Left colon (tissue), 2 donors: ENCODE measurements around the gene TRIM67. TPM values are rescaled to one million over a fixed set of nuclear protein-coding genes. Genes with fewer than 3 reads are reported as not detected.

Experiments
- ATAC-seq: fragments of 200-7000 bp; cut with Tn5 transposase; one replicate; pipeline ENCODE4 v1.9.1; 2020; ENCODE audit warnings: mild to moderate bottlenecking, moderate library complexity
- DNase-seq, 2 donors: peaks; one replicate each; pipeline ENCODE4 v3.0.0-alpha.2; 2020
- intact Hi-C, 2 donors: fragments of 100-400 bp; cut with DNase I in 1 of 2; cut with micrococcal nuclease in 1 of 2; formaldehyde crosslinking; loops; one replicate each; pipeline versions ENCODE4 v1.11.2 to v1.14.0; 2022; cut with DNase I, micrococcal nuclease
- total RNA-seq, 2 donors: library from RNA; stranded (reverse); fragmentation: NEBNext Ultra II Directional; extraction: Animal tissue kit (Norgen Biotek cat#: 25700); gene quantifications; one replicate each; pipeline ENCODE4 v1.2.1, GENCODE V29; 2021
- donor health status: DM: no; HTN: no; CAD: no.
- donor health status: DM: yes; HTN: yes; CAD: no.

Gene TRIM67
- total RNA-seq, 2 donors from 2014 or later, result 0.03 TPM; not detected in 1

DNA sequence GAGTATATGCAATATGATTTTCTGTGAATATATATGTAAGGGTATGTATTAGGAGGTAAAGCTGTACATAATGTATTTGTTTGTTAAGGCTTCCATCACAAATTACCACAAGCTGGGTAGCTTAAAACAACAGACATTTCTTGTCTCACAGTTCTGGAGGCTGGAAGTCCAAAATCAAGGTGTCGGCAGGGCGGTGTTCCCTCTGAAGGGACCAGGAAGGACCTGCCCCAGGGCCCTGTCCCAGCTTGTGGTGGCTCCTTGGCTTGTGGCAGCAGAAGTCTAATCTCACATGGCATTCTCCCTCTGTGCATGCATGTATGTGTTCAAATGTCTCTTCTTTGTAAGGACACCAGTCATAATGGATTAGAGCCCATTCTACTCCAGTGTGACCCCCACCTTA lies 17.1 kb downstream of the TRIM67 start:
- no peak for ATAC-seq
- intact Hi-C loops, result no loop called here
- DNase-seq, result no peak

DNA sequence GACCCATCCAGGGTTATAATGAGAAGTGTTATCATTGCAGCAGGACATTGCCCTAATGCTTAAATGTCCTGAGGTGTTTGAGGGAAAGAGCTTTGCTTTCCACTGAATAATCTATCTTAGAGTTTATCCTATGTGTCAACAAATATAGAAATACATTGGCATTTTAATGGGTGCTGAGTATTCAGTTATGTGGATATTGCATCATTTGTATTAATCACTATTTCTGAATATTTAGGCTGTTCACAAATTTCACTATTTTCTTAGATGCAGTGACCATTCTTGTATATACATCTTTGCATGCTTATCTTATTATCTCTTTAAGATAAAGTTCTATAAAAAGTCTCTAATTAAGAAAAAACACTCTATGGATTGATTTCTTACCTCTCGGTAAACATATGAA lies 18.2 kb downstream of the TRIM67 start:
- no peak for ATAC-seq
- no peak for DNase-seq
- intact Hi-C loops, result no loop called here

DNA sequence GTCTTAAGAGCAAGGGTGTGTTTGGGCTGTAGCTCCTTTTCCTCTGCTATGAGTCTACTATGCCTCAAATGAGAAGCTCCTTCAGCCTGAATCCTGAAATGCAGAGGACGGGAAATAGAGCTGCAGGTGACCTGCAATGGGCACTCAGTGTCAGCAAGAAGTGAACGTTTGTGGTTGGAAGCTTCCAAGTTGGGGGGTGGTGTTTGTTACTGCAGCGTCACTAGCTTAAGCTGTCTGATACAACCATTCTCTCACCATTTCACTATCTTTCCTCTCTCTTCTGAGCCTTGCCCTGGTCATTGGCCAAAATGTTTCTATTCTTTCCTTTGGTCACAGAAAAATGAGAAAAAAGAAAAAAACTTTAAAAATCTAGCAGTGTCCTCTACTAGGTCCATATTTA lies 19.4 kb downstream of the TRIM67 start:
- intact Hi-C loops, result no loop called here
- ATAC-seq, result no peak
- no peak for DNase-seq

DNA sequence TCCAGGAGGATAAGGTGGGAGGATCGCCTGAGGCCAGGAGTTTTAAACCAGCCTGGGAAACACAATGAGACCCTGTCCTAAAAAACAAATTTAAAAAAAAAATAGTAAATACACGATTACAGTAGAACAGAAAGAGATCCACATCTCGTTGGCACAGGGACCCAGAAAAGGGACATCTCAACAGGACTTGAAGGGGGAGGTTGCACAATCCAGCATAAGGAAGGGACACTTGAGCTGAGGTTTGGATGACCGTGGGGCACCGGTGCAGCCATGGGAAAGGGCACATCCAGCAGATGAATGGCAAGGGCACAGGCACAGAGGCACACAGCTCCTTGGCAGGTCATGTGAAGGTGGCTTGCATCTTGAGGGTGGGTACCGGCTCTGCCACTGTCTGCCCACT lies 20.5 kb downstream of the TRIM67 start:
- DNase-seq (no peak), ATAC-seq (no peak)
- intact Hi-C loops, result no loop called here

DNA sequence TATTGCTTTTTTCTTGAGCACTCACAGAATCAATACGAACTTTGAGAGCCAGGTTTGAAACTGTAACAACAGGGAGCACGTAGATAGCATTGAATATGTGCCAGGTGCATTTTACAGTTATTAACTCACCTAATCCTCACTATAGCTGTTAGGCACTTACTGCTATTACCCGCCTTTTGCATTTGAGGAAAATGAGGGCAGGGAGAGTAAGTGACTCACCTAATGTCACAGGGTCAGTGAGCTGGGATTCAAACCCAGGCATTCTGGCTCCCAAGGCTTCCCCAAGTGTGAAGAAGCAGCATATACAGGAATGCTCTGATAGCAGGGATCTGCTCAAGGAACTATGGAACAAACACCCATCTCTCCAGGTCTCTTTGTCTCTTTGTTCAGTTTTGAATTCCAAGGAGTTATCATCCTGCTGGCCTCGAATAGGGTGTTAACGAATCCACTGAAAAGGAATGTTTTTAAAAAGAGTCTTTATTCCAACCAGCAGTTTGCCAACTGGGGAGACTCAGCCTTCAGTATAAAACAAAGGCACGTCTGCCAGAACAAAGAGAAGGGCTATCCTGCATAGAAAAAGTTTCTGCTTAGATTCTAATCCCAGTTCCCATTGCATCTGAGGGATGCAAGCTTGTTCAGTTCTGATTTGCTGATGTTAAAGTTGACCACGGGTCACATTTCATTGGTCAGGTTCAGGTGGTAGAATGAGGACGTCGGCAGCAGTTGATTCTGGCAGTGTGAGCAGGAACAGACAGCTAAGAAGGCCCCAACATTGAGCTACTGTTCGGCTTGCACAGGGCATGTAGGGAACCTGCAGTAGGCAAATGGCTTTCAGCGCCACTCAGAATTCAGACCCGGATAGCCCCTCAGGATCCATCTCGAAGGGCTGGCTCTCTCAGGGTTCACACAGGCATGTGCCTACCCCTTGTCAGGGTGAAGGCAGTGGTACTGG lies 22.1 kb downstream of the TRIM67 start:
- intact Hi-C loops, result no loop called here
- DNase-seq, result no peak
- no peak for ATAC-seq

DNA sequence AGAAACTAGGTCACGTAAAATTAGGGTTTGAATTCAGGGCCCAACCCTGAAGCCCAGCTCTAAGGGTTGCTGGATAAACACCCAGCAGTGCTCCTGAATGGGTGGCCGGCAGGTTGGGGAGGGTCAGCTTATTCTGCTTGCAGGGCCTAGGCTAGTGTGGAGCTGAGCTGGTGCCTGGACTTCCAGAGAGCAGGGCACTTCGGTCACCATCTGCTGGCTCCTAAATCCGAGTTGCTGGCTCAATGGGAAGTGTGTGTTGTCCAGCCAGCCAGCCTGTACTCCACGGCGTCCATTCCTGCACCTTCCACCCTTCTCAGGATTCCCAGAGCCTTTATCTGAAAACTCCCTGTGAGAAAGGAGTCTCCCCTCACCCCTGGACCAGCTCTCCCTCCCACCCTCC lies 23.0 kb downstream of the TRIM67 start:
- no peak for ATAC-seq

DNA sequence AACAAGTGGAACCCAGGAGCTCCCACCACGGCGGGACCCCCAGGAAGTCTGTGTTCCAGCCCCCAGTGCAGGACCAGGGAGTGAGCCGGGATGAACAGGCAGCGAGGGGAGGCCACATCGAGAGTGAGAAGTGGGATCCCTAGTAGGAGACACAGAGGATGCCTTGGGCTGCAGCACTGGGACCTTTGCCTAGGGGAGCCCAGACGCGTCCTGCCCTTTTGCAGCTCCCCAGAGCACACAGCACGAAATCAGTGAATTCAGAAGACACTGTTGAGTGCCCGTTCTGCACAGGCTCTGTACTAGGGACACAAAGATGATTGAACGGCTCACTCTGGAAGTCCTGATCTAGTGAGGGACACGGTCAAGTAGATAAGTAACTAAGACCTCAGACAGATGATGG lies 23.5 kb downstream of the TRIM67 start:
- no peak for DNase-seq
- intact Hi-C loops, result no loop called here
- ATAC-seq, result no peak

More for the DNA sequence above, 23.0 kb downstream of the TRIM67 start:
- no peak for DNase-seq
- intact Hi-C loops, result no loop called here

DNA sequence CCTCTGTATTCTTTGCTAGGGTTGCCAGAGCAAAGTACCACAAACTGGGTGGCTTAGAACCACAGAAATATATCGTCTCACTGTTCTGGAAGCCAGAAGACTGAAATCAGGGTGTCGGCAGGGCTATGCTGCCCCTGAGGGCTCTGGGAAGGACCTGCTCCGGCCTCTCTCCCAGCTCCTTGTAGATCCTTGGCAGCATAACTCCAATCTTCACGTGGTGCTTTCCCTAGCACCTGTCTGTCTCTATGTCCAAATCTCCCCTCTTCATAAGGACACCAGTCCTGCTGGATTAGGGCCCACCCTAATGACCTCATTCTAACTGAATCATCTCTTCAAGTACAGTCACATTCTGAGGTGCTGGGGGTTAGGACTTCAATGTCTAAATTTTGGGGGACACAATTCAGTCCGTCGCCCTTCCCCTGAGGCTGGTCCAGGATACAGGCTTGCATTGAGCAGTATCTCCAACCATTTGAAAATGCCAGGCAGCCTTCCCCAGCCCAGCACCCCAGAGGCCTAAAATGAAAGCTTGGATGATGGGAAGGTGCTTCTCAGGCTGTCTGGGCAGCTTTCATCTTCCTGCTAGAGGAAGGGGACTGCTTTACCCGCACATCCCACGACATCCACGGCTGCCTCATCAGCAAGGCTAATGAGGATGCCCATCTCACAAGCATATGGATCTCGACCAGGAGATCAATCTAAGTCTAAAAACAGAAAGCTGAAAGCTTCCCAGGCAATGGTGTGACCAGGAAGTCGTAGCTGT lies 24.7 kb downstream of the TRIM67 start:
- intact Hi-C loops, result no loop called here
- ATAC-seq, result no peak

DNA sequence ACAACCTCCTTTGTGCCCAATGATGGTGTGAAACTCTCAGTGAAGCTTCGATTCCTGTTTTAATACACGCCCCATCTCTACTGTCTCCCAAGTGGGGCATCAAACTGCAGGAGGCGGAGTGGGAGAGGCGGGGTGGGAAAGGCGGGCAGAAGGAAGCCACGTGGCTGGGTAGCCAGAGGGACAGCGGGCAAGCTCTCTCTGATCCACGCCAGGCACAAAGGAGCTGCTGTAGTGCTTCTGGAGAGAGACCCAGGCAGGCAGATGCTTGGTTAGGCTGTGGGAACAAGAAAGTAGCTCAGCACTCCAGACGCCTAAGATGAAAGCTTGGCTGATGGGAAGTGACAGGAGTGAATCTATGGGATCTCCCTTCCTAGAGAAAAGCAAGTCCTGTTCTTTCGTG lies 25.7 kb downstream of the TRIM67 start:
- DNase-seq (no peak), ATAC-seq (no peak)
- intact Hi-C loops, result no loop called here

More for the DNA sequence above, 24.7 kb downstream of the TRIM67 start:
- DNase-seq, result no peak

DNA sequence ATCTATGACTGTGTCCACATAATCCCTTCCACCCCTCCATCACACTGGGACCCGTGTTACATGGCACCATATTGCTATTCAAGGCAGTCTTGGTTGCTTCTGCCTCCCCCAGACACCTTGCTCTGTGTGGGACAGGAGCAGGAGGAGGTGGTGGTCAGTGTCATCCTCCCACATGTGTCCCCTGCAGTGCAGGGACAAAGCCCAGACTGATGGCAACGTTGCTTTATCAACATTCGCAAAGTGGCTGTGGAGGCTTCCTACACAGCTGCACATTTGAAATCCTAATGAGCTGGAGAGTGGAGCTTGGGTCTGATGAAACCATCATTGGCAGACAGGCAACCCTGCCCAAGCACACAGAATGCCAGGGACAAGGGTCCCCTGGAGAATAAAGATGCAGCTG lies 26.2 kb downstream of the TRIM67 start:
- DNase-seq, result no peak
- no peak for ATAC-seq
- intact Hi-C loops, result no loop called here

DNA sequence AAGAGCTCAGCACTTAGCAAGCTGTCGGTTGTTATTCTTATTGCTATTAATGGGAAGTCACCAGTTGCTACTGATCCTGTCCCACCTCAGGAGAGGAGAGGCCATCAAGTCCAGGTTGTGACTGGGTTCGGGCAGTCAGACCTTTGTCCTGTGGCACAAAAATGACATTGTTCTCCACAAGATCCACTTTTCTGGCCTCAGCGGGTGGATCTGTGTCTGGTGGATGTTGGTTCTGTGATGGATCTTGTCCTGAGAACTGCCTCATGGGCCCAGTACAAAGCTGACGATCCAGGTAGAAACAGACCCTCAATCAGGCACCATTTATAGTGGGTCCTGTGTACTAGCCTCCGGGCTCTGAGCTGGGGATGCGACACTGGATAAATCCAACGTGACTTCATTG lies 26.9 kb downstream of the TRIM67 start:
- intact Hi-C loops, result no loop called here
- DNase-seq (no peak), ATAC-seq (no peak)

DNA sequence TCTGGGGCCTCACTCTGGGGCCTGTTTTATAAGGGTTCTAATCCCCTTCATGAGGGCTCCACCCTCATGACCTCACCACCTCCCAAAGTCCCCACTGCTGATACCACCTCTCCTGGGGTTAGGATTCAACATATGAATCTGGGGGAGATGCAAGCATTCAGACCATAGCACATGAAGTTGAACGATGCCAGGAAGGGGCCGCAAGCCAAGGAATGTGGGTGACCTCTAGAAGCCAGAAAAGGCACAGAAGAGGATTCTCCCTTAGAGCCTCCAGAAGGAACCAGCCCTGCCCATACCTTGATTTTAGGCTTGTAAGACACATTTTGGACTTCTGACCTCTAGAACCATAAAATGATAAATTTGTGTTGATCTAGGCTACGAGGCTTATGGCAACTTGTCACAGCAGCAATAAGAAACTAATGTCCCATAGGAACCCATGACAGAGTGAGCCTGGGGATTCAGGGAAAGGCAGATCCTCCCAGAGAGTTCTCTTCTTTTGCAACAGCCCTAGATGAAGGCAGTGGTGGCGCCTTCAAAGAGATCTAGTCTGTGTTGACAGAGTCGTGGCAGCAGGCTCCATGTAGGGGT lies 27.9 kb downstream of the TRIM67 start:
- DNase-seq (no peak), ATAC-seq (peak; percentile 81)
- intact Hi-C loops, result no loop called here

DNA sequence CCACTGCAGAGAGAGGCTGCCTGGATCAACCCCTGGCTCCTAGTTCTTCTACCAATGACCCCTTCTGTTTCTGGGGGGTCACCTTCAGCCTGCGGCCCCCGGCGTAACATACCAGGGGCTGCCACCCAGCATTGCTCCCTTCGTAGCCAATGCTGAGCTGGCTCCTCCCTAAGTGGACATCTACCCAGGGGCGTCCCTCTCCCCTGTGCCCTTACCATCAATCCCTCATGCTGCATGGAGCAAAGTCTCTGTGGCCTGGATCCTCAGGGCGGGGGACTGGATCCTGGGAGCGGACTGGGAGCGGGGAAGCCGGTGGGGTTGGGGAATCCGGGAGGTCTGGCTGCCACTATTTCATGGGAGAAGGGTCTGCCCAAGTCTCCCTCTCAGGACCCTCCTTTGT lies 28.6 kb downstream of the TRIM67 start:
- DNase-seq, result no peak
- ATAC-seq, result no peak
- intact Hi-C loops, result no loop called here

DNA sequence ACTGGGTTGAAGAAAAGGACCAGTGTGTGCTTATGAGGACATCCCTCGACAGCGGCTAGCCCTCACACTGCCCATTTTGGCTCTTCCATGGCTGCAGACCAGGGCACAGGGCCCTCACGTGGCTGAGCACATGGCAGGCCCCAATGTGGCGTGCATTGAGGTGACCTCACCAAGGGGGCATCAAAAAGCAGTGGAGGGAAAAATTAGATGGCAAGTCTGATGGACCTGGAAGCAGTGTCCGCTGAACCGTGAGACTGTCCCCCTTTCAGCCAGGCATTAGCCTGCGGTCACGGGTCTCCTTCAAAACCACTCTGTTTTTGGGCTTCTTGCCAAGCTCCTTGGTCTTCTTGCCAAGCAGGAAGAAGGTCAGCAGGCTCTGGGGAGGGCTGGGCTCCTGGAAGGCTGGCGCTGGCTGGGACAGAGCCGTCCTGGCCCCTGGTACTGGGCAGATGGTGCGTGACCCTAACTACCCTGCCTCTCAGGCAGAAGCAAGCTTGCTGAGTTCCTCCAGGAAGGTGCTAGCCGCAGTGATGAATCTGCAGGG lies 30.8 kb downstream of the TRIM67 start:
- DNase-seq (peak in 1 of 2 donors; percentile 47), ATAC-seq (peak; percentile 78)
- intact Hi-C loops, result no loop called here

DNA sequence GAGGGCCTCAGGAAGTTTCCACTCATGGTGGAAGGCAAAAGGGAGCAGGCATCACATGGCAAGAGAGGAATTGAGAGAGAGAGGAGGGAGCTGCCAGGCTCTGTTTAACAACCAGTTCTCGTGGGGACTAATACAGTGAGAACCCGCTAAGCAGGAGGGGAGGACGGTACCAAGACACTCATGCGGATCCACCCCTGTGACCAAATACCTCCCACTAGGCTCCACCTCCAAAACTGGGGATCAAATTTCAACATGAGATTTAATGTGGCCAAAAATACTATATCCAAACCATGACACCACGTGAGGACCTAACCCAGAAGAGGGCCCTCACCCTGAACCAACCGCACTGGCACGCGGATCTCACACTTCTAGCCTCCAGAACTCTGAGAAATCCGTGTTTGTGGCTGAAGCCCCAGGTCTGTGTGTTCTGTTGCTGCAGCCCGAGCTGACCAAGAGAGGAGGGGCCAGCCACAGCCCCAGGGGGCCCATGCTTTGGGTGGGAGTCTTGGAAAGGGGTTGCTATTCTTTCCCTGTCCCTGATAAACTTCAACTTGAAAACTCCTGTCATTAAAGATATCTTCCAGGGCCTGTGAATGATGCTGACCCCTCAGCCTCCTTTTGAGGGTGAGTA lies 32.0 kb downstream of the TRIM67 start:
- intact Hi-C loops, result no loop called here
- DNase-seq, result no peak
- ATAC-seq, result no peak

DNA sequence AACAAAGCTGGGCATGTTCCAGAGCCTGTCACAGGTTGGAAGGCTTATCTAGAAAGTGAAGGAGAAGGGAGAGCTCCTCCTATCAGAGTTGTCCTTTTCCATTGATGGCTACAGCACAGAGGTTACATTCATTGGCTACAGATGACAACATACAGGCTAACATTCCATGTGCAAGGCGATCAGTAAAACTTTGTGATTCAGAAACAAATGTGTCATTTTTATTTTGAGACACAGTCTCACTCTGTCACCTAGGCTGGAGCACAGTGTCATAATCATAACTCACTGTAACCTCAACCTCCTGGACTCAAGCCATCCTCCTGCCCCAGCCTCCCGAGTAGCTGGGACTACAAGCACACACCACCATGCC lies 32.6 kb downstream of the TRIM67 start:
- ATAC-seq, result no peak
- intact Hi-C loops, result no loop called here
- DNase-seq, result no peak

DNA sequence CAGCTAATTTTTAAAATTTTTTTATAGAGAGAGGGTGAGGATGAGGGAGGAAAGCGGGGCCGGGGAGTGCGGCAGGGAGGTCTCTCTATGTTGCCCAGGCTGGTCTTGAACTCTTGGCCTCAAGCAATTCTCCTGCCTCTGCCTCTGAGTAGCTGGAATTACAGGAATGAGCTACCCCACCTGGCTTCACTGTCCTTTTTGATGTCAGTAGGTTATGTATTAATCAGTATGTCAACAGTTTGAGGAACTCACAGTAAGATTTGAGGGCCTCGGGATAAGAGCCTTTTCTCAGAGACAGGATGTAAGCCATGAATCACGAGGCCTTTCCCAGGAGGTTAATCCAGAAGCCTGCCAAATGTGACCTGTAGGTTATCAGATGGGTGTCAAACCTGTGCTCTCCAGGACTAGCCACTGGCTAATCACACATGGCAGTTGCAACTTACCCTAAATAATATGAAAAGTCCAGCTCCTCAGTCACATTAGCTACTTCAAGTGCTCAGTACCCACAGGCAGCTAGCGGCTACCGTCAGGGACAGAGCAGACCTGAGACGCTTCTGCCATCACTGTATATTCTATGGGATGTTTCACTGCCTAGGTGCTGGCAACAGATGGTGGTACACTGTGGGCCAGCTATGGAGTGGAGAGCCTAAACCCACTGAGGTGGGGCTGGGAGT lies 33.1 kb downstream of the TRIM67 start:
- ATAC-seq (peak; percentile 42), DNase-seq (no peak)
- intact Hi-C loops, result no loop called here

DNA sequence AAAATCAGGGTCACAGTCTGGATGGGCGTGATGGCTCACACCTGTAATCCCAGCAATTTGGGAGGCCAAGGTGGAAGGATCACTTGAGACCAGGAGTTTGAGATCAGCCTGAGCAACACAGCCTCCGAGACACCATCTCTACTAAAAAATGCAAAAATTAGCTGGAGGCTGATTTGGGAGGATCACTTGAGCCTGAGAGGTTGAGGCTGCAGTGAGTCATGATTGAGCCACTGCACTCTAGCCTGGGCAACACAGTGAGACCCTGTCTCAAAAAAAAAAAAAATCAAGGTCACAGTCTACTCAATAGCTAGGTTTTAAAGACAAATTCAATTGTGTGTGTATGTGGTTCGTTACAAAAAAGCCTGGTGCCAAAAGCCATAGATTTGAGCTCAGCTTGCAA lies 34.4 kb downstream of the TRIM67 start:
- ATAC-seq, result no peak
- DNase-seq, result no peak
- intact Hi-C loops, result no loop called here

DNA sequence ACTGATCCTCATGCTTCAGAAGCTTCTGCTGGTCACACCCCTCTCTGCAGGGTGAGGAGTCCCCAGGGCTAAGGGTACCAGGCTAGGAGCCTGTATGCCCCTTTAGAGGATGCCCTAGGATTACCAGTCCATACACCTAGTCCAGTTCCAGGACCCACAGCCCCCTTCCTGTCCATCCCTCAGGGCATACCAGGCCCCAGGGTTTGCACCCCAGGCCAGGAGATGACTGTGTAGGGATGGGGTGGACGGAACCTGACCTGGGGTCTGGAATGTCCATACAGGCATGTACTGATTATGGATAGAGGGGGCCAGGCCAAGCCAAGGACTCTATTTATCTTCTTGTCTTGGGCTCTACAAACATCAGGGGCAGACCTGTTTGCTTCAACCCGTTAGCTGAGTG lies 34.9 kb downstream of the TRIM67 start:
- ATAC-seq (no peak), DNase-seq (no peak)
- intact Hi-C loops, result no loop called here
